Common myeloid progenitor, CD34-positive (primary cell): ENCODE data around the gene PPAN.
A peak's percentile ranks its signal among the peaks of the same experiment; 100 is the strongest.

Experiments
- CTCF ChIA-PET: fragments of 350-600 bp; sonication (Branson Sonifier 250); formaldehyde crosslinking; loops from one replicate; lab custom pipeline; 2021; ENCODE audit warnings: antibody characterized with exemption; lab: Charles Lee
- POLR2A ChIA-PET: fragments of 350-600 bp; sonication (Branson Sonifier 250); formaldehyde crosslinking; loops from one replicate; lab custom pipeline; 2021; ENCODE audit warnings: antibody characterized with exemption; lab: Charles Lee
- DNase-seq, 3 donors: peaks; one replicate each; pipeline versions ENCODE4 v3.0.0 to v3.0.0-alpha.2; 2013
- H3K27ac ChIP-seq, 2 experiments: 1 replicate in 1 of 2; 2 replicates in 1 of 2; pipeline ENCODE4 v1.7.0; 2013; ENCODE audit warnings: inconsistent platforms in 2 of 2, low read length in 2 of 2, mild to moderate bottlenecking in 2 of 2, low read depth in 1 of 2, moderate library complexity in 1 of 2; ENCODE audit not compliant: severe bottlenecking in 2 of 2, insufficient read depth in 1 of 2, poor library complexity in 1 of 2
- H3K27me3 ChIP-seq, 5 experiments: replicated peaks in 2 of 5; 1 replicate in 3 of 5; 2 replicates in 2 of 5; pipeline versions ENCODE4 v1.6.1 to v1.7.0; 2013; ENCODE audit warnings: low read length in 4 of 5, mild to moderate bottlenecking in 2 of 5, moderate library complexity in 2 of 5, inconsistent platforms in 1 of 5; ENCODE audit not compliant: insufficient read depth in 5 of 5, control insufficient read depth in 4 of 5
- H3K36me3 ChIP-seq, 4 experiments: 1 replicate in 2 of 4; 2 replicates in 2 of 4; pipeline versions ENCODE4 v1.6.1 to v1.7.0; 2013; ENCODE audit warnings: low read length in 3 of 4, control low read depth in 1 of 4, mild to moderate bottlenecking in 1 of 4; ENCODE audit not compliant: control insufficient read depth in 4 of 4, insufficient read depth in 4 of 4
- H3K4me1 ChIP-seq, 4 experiments: 1 replicate in 3 of 4; 2 replicates in 1 of 4; pipeline versions ENCODE4 v1.6.1 to v1.7.1; 2013; ENCODE audit warnings: low read length in 3 of 4, mild to moderate bottlenecking in 3 of 4, control low read depth in 1 of 4, inconsistent platforms in 1 of 4, moderate library complexity in 1 of 4; ENCODE audit not compliant: control insufficient read depth in 4 of 4, insufficient read depth in 4 of 4; ENCODE audit errors: control extremely low read depth in 1 of 4
- H3K4me3 ChIP-seq, 7 experiments: 1 replicate in 4 of 7; 2 replicates in 3 of 7; pipeline versions ENCODE4 v1.5.1 to v1.7.0; 2013; ENCODE audit warnings: mild to moderate bottlenecking in 7 of 7, low read length in 6 of 7, moderate library complexity in 6 of 7, inconsistent platforms in 2 of 7, low read depth in 2 of 7, control low read depth in 1 of 7; ENCODE audit not compliant: insufficient read depth in 4 of 7, control insufficient read depth in 1 of 7; ENCODE audit errors: extremely low read depth in 1 of 7
- H3K9me3 ChIP-seq, 5 experiments: 1 replicate in 4 of 5; 2 replicates in 1 of 5; pipeline versions ENCODE4 v1.6.1 to v1.7.1; 2013; ENCODE audit warnings: low read length in 4 of 5, mild to moderate bottlenecking in 2 of 5, inconsistent platforms in 1 of 5, low read depth in 1 of 5, moderate library complexity in 1 of 5; ENCODE audit not compliant: control insufficient read depth in 4 of 5, insufficient read depth in 2 of 5; ENCODE audit errors: control extremely low read depth in 1 of 5
- WGBS: methylation state at CpG from one replicate; pipeline ENCODE4 v1.1.5; 2013; ENCODE audit not compliant: insufficient coverage; 5-methylcytosine and 5-hydroxymethylcytosine counted together

Gene PPAN

DNA sequence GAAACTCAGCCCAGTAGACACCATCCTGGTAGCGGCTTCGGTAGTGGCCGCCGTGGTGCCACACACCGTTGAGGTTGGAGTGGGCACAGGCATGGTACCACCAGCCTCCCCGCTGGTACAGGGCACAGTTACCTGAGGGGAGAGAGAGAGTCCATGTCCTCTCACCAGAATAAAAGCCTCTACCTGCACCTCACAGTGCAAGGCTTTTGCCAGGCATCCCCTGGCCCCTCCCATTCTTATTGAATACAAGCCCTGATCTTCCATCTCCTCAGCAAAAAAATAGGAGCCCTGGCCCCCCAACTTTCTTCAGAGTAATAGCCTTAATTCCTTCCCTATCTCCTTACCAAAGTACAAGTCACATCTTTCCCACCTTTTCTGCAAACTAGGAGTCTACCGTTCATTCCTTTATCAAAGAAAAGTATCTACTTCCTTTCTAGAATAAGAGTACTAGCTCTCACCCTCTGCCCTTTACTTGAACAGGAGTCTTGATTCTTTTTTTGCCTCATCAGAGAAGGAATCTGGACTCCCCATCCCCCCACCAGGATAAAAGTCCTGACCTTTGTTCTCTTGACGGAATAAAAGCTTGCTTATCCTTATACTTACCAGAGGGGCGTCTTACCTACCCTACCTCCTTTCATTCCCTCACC, 13.4 kb upstream of the PPAN start:
- Histone ChIP-seq H3K27ac (no peak overlapping the region), H3K4me3 (no peak overlapping the region), H3K9me3 (peaks cover 0 to 3% (median 0%) of the 10 kb centered on the region in 5 experiments), H3K4me1 (peaks cover 0 to 13% (median 7%) of the 10 kb centered on the region in 4 experiments), H3K36me3 (peaks cover 5 to 45% (median 29%) of the 10 kb centered on the region in 4 experiments), H3K27me3 (no peaks in the 10 kb centered on the region)
- no peak for DNase-seq
- POLR2A ChIA-PET: no interaction called here
- 97% methylated on average over 8 of the region's 9 CpGs for WGBS
- CTCF ChIA-PET: no interaction called here

DNA sequence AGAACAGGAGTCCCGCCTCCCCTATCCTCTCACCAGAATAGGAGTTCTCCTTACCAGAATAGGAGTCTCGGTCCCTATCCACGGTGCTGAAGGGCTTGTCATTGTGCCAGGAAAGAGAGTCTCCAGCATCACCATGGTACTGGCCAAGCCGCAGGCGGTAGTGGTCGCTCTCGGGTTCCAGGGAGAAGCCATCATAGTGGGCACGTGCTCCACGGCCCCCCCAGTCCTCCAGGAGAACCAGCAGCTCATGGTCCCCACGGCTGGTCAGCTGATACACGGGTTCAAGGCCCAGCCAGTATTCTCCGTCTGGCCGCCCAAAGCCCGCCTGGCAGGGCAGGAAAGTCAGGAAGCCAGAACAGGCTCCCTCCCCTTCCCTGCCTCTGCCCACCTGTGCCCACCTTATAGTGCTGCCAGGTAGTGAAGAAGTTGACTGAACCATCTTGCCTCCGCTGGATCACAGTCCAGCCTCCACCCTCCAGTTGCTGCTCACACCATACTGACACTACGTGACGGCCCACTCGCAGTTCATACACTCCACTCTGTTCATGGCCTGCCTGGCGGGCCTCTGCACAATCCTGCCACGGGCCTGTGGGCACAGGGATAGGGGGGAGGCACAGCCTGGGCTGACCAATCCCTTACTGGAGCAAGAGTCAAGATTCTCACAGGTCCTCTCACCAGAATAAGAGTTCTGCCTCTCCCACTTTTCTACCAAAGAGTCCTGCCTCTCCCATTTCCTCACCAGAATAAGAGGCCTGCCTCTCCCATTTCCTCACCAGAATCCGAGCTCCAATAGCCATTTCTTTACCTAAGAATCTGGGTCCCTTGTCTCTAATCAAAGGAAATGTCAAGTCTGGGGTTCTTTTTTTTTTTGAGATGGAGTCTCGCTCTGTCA, 12.6 kb upstream of the PPAN start:
- Histone ChIP-seq H3K27me3 (no peaks in the 10 kb centered on the region), H3K4me1 (peaks cover 0 to 13% (median 7%) of the 10 kb centered on the region in 4 experiments), H3K27ac (no peak overlapping the region), H3K36me3 (peaks cover 5 to 45% (median 29%) of the 10 kb centered on the region in 4 experiments), H3K9me3 (peaks cover 0 to 3% (median 0%) of the 10 kb centered on the region in 5 experiments), H3K4me3 (no peak overlapping the region)
- DNase-seq: no peak
- WGBS: 95% methylated on average over 16 of the region's 22 CpGs
- ChIA-PET POLR2A (no interaction called here), CTCF (no interaction called here)

DNA sequence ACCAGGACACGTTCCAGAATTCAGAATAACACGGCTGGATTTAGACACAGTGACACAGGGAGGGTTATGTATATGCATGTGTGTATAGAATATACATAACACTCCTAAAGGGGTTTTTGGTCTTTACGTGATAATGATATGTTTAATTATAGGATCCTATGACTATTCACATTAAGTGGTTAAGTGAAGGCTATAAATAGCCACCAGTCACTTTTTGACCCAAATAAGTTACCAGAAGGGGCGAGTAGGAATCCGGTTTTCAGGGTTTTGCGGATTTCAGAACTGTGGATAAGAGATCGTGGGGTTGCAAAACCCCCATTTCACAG, 10.6 kb upstream of the PPAN start:
- peaks cover 0 to 1% (median 0%) of the 10 kb centered on the region in 5 experiments for H3K9me3 ChIP-seq
- no peak overlapping the region for H3K27ac ChIP-seq
- WGBS: 90% methylated on average over 4 of the region's 7 CpGs
- CTCF ChIA-PET: interaction anchor here (1.8 to 6.7 kb wide), 2 partner anchors 11 to 20 kb away, joined by 4 to 118 read pairs; partner anchors contain the start of genes EIF3G, P2RY11 and PPAN
- POLR2A ChIA-PET: interaction anchor here (1.9 kb wide), 1 partner anchor 19 kb away, joined by 8 read pairs; no protein-coding TSS in a partner anchor
- H3K4me1 ChIP-seq: peaks cover 0 to 13% (median 7%) of the 10 kb centered on the region in 4 experiments
- no peak for DNase-seq
- peak overlapping the region in 2 of 7 experiments; percentile 16 to 32 for H3K4me3 ChIP-seq
- H3K27me3 ChIP-seq: no peaks in the 10 kb centered on the region
- H3K36me3 ChIP-seq: peaks cover 5 to 29% (median 17%) of the 10 kb centered on the region in 4 experiments

- no peaks in the 10 kb centered on the region for H3K27me3 ChIP-seq
- ChIA-PET CTCF (interaction anchor here (1.2 to 6.7 kb wide), 3 partner anchors 10 to 154 kb away, joined by 4 to 118 read pairs (median 7); partner anchors contain the start of genes EIF3G, P2RY11 and PPAN), POLR2A (interaction anchor here (0.6 to 1.9 kb wide), 3 partner anchors 17 to 277 kb away, joined by 3 to 8 read pairs (median 7); partner anchors contain the start of gene FBXL12)
- no peaks in the 10 kb centered on the region for H3K9me3 ChIP-seq
- H3K27ac ChIP-seq: no peak overlapping the region
- peaks cover 0 to 13% (median 7%) of the 10 kb centered on the region in 4 experiments for H3K4me1 ChIP-seq
- H3K36me3 ChIP-seq: peaks cover 2 to 25% (median 14%) of the 10 kb centered on the region in 4 experiments
- DNase-seq: peak; percentile 87 to 93 (median 92)
- WGBS: 7% methylated on average over 67 of the region's 97 CpGs
- H3K4me3 ChIP-seq: peak overlapping the region in 5 of 7 experiments; percentile 16 to 73 (median 51)
These were observed 10.1 kb upstream of the PPAN start for GRCh38 chr19:10095948-10096614.

- ChIA-PET CTCF (interaction anchor here (1.2 to 6.7 kb wide), 3 partner anchors 10 to 153 kb away, joined by 4 to 118 read pairs (median 7); partner anchors contain the start of genes EIF3G, P2RY11 and PPAN), POLR2A (interaction anchor here (0.6 to 1.9 kb wide), 3 partner anchors 16 to 278 kb away, joined by 3 to 8 read pairs (median 7); partner anchors contain the start of gene FBXL12)
- Histone ChIP-seq H3K27ac (no peak overlapping the region), H3K4me3 (peak overlapping the region in 5 of 7 experiments; percentile 16 to 73 (median 51)), H3K36me3 (peaks cover 2 to 21% (median 11%) of the 10 kb centered on the region in 4 experiments), H3K27me3 (no peaks in the 10 kb centered on the region), H3K4me1 (peaks cover 0 to 13% (median 7%) of the 10 kb centered on the region in 4 experiments), H3K9me3 (no peaks in the 10 kb centered on the region)
- no peak for DNase-seq
- 79% methylated on average over 16 of the region's 26 CpGs for WGBS
These were observed 9.6 kb upstream of the PPAN start for GRCh38 chr19:10096615-10096963.

- H3K4me1 ChIP-seq: peaks cover 3 to 45% (median 35%) of the 10 kb centered on the region in 4 experiments
- ChIA-PET CTCF (interaction anchor here (1.2 to 6.7 kb wide), 3 partner anchors 15 to 152 kb away, joined by 3 to 118 read pairs (median 5); partner anchors contain the start of genes EIF3G, MRPL4 and P2RY11), POLR2A (no interaction called here)
- H3K4me3 ChIP-seq: no peak overlapping the region
- no peak overlapping the region for H3K27ac ChIP-seq
- 100% methylated on average over 4 of the region's 5 CpGs for WGBS
- H3K27me3 ChIP-seq: no peaks in the 10 kb centered on the region
- H3K9me3 ChIP-seq: no peaks in the 10 kb centered on the region
- DNase-seq: no peak
- H3K36me3 ChIP-seq: no peaks in the 10 kb centered on the region
These were observed 5.9 kb upstream of the PPAN start for GRCh38 chr19:10100163-10100785.
